ENCODE measurements around the gene PITX1. TPM values are rescaled to one million over a fixed set of nuclear protein-coding genes. Genes with fewer than 3 reads are reported as not detected.

Gene PITX1
- polyA plus RNA-seq, 3 donors, result 0.09 TPM; not detected in 2

- no peak for DNase-seq
Observed at GRCh38 chr5:135062216-135063055, 28.4 kb upstream of the PITX1 start.

GRCh38 chr5:135061001-135061400 is 27.0 kb upstream of the PITX1 start:
- DNase-seq, result no peak

GRCh38 chr5:135060021-135060420 is 26.0 kb upstream of the PITX1 start:
- no peak for DNase-seq

GRCh38 chr5:135059000-135059923 is 25.2 kb upstream of the PITX1 start:
- DNase-seq, result no peak

- no peak for DNase-seq
Observed at GRCh38 chr5:135058331-135058732, 24.3 kb upstream of the PITX1 start.

GRCh38 chr5:135057233-135057632 is 23.2 kb upstream of the PITX1 start:
- DNase-seq, result no peak

GRCh38 chr5:135056316-135057030 is 22.4 kb upstream of the PITX1 start:
- no peak for DNase-seq

GRCh38 chr5:135055396-135055795 is 21.4 kb upstream of the PITX1 start:
- no peak for DNase-seq

- DNase-seq, result no peak
Observed at GRCh38 chr5:135054546-135054945, 20.5 kb upstream of the PITX1 start.

GRCh38 chr5:135053989-135054388 is 20.0 kb upstream of the PITX1 start:
- DNase-seq, result no peak

GRCh38 chr5:135053278-135053677 is 19.2 kb upstream of the PITX1 start:
- DNase-seq, result no peak

- no peak for DNase-seq
Observed at GRCh38 chr5:135052511-135053145, 18.6 kb upstream of the PITX1 start.

GRCh38 chr5:135051872-135052271 is 17.8 kb upstream of the PITX1 start:
- DNase-seq, result no peak

- DNase-seq, result no peak
Observed at GRCh38 chr5:135051399-135051798, 17.4 kb upstream of the PITX1 start.

GRCh38 chr5:135050244-135050767 is 16.3 kb upstream of the PITX1 start:
- DNase-seq, result no peak

GRCh38 chr5:135048930-135049329 is 14.9 kb upstream of the PITX1 start:
- no peak for DNase-seq

- DNase-seq, result no peak
Observed at GRCh38 chr5:135048286-135048685, 14.3 kb upstream of the PITX1 start.

- DNase-seq, result no peak
Observed at GRCh38 chr5:135047347-135047695, 13.3 kb upstream of the PITX1 start.

- no peak for DNase-seq
Observed at GRCh38 chr5:135046661-135047346, 12.8 kb upstream of the PITX1 start.

GRCh38 chr5:135045488-135045887 is 11.5 kb upstream of the PITX1 start:
- DNase-seq, result no peak

GRCh38 chr5:135042595-135042994 is 8.6 kb upstream of the PITX1 start:
- DNase-seq, result no peak
